Esophagus squamous epithelium (tissue), 5 donors: ENCODE data around the gene TUFM. TPM values are rescaled to one million over a fixed set of nuclear protein-coding genes. Genes with fewer than 3 reads are reported as not detected.
"Not testable (repeated sequence)": the region's sequence is repeated elsewhere in the genome, so short reads cannot be mapped to it uniquely, and the experiment has no call there.

Experiments
- DNase-seq: peaks from one replicate; lab custom pipeline; 2025; lab: John Stamatoyannopoulos, UW
- H3K27ac ChIP-seq, 4 donors: fragments of 200-600 bp; sonication (generic); one replicate each; pipeline ENCODE4 v1.5.1; 2016 to 2019; ENCODE audit warnings: mild to moderate bottlenecking in 1 of 4
- H3K27me3 ChIP-seq, 4 donors: fragments of 200-600 bp; sonication (generic); 1 replicate in 3 of 4; 2 replicates in 1 of 4; pipeline versions ENCODE4 v1.5.1 to v1.6.0; 2017 to 2021; ENCODE audit warnings: antibody characterized with exemption in 1 of 4
- H3K36me3 ChIP-seq, 3 donors: fragments of 200-600 bp; sonication (generic); one replicate each; pipeline ENCODE4 v1.5.1; 2016 to 2019
- H3K4me1 ChIP-seq, 3 donors: fragments of 200-600 bp; sonication (generic); one replicate each; pipeline ENCODE4 v1.5.1; 2017 to 2019
- H3K4me3 ChIP-seq, 4 donors: fragments of 200-600 bp; sonication (generic); 1 replicate in 3 of 4; 2 replicates in 1 of 4; pipeline ENCODE4 v1.5.1; 2016 to 2019; ENCODE audit warnings: mild to moderate bottlenecking in 2 of 4, moderate library complexity in 1 of 4
- H3K9me3 ChIP-seq, 3 donors: fragments of 200-600 bp; sonication (generic); one replicate each; pipeline ENCODE4 v1.5.1; 2016 to 2019
- POLR2A ChIP-seq, 4 donors: fragments of 450-650 bp; IDR thresholded peaks; one replicate each; pipeline ENCODE4 v1.6.1; 2017; ENCODE audit warnings: antibody characterized with exemption in 4 of 4, mild to moderate bottlenecking in 4 of 4, moderate library complexity in 3 of 4
- WGBS, 2 donors: methylation state at CpG; one replicate each; pipeline ENCODE4 v1.1.5; 2018; 5-methylcytosine and 5-hydroxymethylcytosine counted together
- intact Hi-C: fragments of 100-400 bp; cut with DNase I; formaldehyde crosslinking; loops from one replicate; pipeline ENCODE4 v1.15.0; 2022
- total RNA-seq, 4 donors: library from RNA; depleted of rRNA; stranded (reverse); fragments of >200 nt; gene quantifications; one replicate each; pipeline ENCODE4 v1.1.0, GENCODE V29; 2016
- TF ChIP-seq, protein P1 (sequence below), 6 experiments: fragments of 450-650 bp in 4 of 6; fragments of 200-600 bp in 2 of 6; sonication (generic) in 2 of 6; IDR thresholded peaks; one replicate each; pipeline ENCODE4 v1.5.1; 2016 to 2019; ENCODE audit warnings: antibody characterized with exemption in 6 of 6, mild to moderate bottlenecking in 4 of 6, moderate library complexity in 4 of 6
- donor health status: DM: yes; HTN: yes; CAD: no.

The TUFM gene
- total RNA-seq, 4 donors from 2014 or later = 105 to 143 (median 121) TPM

GRCh38 chr16:28886945-28887344 is 40.8 kb upstream of the TUFM start:
- Histone ChIP-seq H3K27me3 (peaks cover 0 to 24% (median 0%) of the 10 kb centered on the region in 4 donors), H3K4me1 (peaks cover 0 to 5% (median 0%) of the 10 kb centered on the region in 3 donors), H3K27ac (no peak overlapping the region), H3K36me3 (no peaks in the 10 kb centered on the region), H3K4me3 (no peak overlapping the region), H3K9me3 (no peaks in the 10 kb centered on the region)
- DNase-seq = no peak
- intact Hi-C loops = no loop called here
- 43 to 70% methylated on average over 4 of the region's 10 CpGs for WGBS, 2 donors
- TF ChIP-seq POLR2A (IDR thresholded peaks at IDR 0.05) = no peak
- TF ChIP-seq, protein P1, sequence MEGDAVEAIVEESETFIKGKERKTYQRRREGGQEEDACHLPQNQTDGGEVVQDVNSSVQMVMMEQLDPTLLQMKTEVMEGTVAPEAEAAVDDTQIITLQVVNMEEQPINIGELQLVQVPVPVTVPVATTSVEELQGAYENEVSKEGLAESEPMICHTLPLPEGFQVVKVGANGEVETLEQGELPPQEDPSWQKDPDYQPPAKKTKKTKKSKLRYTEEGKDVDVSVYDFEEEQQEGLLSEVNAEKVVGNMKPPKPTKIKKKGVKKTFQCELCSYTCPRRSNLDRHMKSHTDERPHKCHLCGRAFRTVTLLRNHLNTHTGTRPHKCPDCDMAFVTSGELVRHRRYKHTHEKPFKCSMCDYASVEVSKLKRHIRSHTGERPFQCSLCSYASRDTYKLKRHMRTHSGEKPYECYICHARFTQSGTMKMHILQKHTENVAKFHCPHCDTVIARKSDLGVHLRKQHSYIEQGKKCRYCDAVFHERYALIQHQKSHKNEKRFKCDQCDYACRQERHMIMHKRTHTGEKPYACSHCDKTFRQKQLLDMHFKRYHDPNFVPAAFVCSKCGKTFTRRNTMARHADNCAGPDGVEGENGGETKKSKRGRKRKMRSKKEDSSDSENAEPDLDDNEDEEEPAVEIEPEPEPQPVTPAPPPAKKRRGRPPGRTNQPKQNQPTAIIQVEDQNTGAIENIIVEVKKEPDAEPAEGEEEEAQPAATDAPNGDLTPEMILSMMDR (IDR thresholded peaks at IDR 0.05) = no peak

DNA sequence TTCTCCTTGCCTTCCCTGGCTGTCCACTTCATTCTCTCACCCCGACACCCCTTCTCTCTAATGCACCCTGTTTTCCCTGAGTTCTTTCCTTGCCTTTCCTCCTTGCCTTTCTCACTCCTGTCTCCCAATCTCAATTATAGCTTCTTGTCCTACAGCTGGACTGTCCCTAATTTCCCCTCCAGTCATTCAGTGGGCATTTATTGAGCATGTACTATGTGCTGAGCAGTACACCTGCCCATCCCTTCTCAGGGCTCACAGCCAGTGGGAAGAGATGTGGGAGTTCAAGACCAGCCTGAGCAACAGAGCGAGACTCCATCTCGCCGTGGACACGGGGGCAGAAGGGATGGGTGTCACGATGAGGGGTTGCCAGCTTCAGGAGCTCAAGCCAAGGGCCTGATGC is 37.9 kb upstream of the TUFM start:
- TF ChIP-seq, protein P1 (IDR thresholded peaks at IDR 0.05) = no peak
- no peak for TF ChIP-seq POLR2A (IDR thresholded peaks at IDR 0.05)
- intact Hi-C loops = no loop called here
- peaks cover 0 to 43% (median 0%) of the 10 kb centered on the region in 4 donors for H3K27me3 ChIP-seq
- no peak for DNase-seq
- H3K36me3 ChIP-seq = no peaks in the 10 kb centered on the region
- H3K9me3 ChIP-seq = no peaks in the 10 kb centered on the region
- H3K27ac ChIP-seq = no peak overlapping the region
- peaks cover 11 to 22% (median 13%) of the 10 kb centered on the region in 3 donors for H3K4me1 ChIP-seq
- WGBS, 2 donors = 89 to 95% methylated on average over 4 to 6 of the region's 6 CpGs
- H3K4me3 ChIP-seq = no peak overlapping the region

- no peak for DNase-seq
- Histone ChIP-seq H3K27me3 (peaks cover 0 to 43% (median 0%) of the 10 kb centered on the region in 4 donors), H3K27ac (no peak overlapping the region), H3K4me1 (peaks cover 12 to 28% (median 16%) of the 10 kb centered on the region in 3 donors), H3K4me3 (no peak overlapping the region), H3K36me3 (no peaks in the 10 kb centered on the region), H3K9me3 (no peaks in the 10 kb centered on the region)
- WGBS, 2 donors = 63 to 67% methylated on average over 18 to 21 of the region's 25 CpGs
- TF ChIP-seq POLR2A (IDR thresholded peaks at IDR 0.05) = no peak
- TF ChIP-seq, protein P1 (IDR thresholded peaks at IDR 0.05) = no peak
- intact Hi-C loops = no loop called here
Measured at GRCh38 chr16:28883221-28883996, 37.3 kb upstream of the TUFM start.

DNA sequence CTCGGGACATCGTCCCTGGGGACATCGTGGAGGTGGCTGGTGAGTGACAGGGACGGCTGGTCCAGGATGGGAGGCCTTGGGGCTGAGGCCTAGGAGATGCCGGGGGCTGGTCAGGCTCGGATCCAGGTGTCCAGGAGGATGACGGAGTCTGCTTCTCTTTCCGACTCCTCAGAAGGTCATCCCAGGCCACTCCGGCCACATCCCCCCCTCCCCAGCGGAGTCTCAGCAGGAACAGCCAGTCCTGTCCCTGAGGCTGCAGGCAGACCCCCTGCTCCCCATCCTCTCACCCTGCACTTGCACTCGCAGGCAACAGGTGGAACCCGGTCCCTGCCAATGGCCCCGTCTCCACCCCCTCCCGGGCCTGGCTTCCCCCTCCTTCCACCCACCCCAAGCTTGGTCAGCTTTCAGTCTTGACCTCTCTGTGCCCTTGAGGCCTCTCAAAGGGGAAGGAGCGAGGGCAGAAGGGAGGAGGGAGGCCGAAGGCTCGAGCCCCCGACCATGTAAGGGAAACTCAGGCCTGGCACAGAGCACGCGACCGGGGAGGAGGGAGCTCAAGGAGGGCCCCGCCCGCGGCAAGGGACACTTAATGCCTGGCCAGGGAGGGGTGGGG is 36.5 kb upstream of the TUFM start:
- TF ChIP-seq POLR2A (IDR thresholded peaks at IDR 0.05) = no peak
- TF ChIP-seq, protein P1 (IDR thresholded peaks at IDR 0.05) = no peak
- Histone ChIP-seq H3K27ac (no peak overlapping the region), H3K4me3 (no peak overlapping the region), H3K4me1 (peaks cover 12 to 28% (median 16%) of the 10 kb centered on the region in 3 donors), H3K9me3 (no peaks in the 10 kb centered on the region), H3K27me3 (peaks cover 0 to 43% (median 0%) of the 10 kb centered on the region in 4 donors), H3K36me3 (no peaks in the 10 kb centered on the region)
- DNase-seq = no peak
- intact Hi-C loops = no loop called here
- 68 to 75% methylated on average over 4 to 11 of the region's 24 CpGs for WGBS, 2 donors

DNA sequence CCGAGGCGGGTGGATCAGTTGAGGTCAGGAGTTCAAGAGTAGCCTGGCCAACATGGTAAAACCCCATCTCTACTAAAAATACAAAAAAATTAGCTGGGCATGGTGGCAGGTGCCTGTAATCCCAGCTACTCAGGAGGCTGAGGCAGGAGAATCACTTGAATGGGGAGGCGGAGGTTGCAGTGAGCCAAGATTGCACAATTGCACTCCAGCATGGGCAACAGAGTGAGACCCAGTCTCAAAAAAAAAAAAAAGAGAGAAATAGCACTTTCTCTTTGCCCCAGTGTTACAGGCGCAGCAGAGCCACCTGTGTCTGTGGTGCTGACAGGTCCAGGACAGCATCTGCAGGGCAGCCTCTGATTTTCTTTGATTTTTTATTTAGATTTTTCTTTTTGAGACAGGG is 35.4 kb upstream of the TUFM start:
- H3K4me3 ChIP-seq, H3K9me3 ChIP-seq, intact Hi-C loops, H3K27ac ChIP-seq, H3K36me3 ChIP-seq, DNase-seq: not testable (repeated sequence)
- peaks cover 12 to 28% (median 16%) of the 10 kb centered on the region in 3 donors for H3K4me1 ChIP-seq
- WGBS, 2 donors = 78 to 90% methylated on average over 4 of the region's 4 CpGs
- peaks cover 0 to 43% (median 0%) of the 10 kb centered on the region in 4 donors for H3K27me3 ChIP-seq
